ENCODE data around the gene TMEM51.

TMEM51 gene

DNA sequence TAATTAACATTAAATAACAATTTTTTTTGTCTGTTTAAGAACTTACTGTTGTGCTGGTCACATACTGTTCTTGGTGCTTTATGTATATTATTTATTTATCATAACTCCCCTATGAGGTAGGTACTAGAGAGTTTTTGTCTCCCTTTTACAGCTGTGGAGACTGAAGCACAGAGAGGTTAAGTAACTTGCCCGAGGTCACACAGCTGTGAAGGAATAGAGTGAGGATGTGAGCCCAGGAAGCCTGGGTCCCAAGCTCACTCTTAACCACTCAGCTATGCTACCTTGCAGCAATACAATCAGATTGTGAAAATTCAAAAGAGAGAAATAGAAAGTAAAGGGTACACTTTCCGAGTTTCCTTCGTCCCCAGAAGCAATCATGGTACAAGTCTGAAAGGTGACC, 57.9 kb downstream of the TMEM51 start:
- Mint-ChIP-seq H3K4me3 (no peak overlapping the region), H3K9me3 (no peaks in the 10 kb centered on the region), H3K4me1 (ENCODE audit: low read depth) (no peaks in the 10 kb centered on the region), H3K36me3 (ENCODE audit: low read depth) (no peaks in the 10 kb centered on the region), H3K27ac (no peak overlapping the region), H3K27me3 (ENCODE audit: low read depth) (peaks cover 20% of the 10 kb centered on the region)
- DNase-seq (ENCODE audit: low spot score): no peak

GRCh38 chr1:15212216-15212953, 58.8 kb downstream of the TMEM51 start:
- no peak overlapping the region for H3K4me3 Mint-ChIP-seq

DNA sequence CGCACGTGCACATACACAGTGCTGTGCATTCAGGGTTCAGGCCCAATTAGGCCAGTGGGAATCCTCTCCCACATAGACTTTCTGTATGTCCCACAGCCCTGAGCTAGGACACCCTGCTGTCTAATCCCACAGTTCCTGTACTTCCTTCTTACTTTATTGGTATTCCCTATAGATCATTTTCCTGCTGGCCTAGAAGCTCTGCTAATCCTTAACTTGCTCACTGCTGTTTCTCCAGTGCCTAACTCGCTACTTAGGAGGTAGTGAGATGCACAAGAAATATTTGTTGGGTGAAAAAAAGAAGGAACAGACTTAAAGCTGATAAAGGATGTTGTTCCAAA, 59.4 kb downstream of the TMEM51 start:
- no peaks in the 10 kb centered on the region for H3K9me3 Mint-ChIP-seq
- DNase-seq (ENCODE audit: low spot score): no peak
- no peak overlapping the region for H3K27ac Mint-ChIP-seq
- H3K4me1 Mint-ChIP-seq (ENCODE audit: low read depth): peaks cover 2% of the 10 kb centered on the region
- H3K4me3 Mint-ChIP-seq: no peak overlapping the region
- peaks cover 27% of the 10 kb centered on the region for H3K27me3 Mint-ChIP-seq (ENCODE audit: low read depth)
- H3K36me3 Mint-ChIP-seq (ENCODE audit: low read depth): no peaks in the 10 kb centered on the region

More at GRCh38 chr1:15212216-15212953, 58.8 kb downstream of the TMEM51 start:
- no peaks in the 10 kb centered on the region for H3K9me3 Mint-ChIP-seq
- no peaks in the 10 kb centered on the region for H3K36me3 Mint-ChIP-seq (ENCODE audit: low read depth)
- no peak for DNase-seq (ENCODE audit: low spot score)
- H3K27ac Mint-ChIP-seq: no peak overlapping the region
- H3K27me3 Mint-ChIP-seq (ENCODE audit: low read depth): peaks cover 25% of the 10 kb centered on the region
- H3K4me1 Mint-ChIP-seq (ENCODE audit: low read depth): no peaks in the 10 kb centered on the region

DNA sequence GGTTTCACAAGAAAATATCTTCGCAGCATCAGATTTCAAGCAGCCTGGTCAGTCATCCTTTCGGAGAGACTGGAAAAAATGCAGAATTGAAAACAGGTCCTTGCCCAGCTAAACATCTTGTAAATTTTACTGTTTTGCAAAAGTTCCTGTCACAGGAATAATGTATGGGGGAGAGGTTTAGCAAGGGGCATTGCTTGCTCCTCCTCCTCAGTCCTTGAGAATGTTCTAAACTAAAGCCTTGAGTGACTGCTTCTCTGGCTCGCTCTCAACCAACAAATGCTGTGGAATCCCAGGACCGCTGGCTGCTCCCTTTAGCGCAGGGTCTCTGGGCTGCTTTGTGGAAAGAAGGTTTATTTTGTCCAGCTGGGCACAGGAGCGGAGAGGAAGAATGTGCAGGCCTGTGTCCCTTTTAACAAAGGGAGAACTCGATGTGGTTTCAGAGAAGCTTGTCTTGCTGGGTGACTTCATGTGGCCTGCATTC, 59.8 kb downstream of the TMEM51 start:
- Mint-ChIP-seq H3K27me3 (ENCODE audit: low read depth) (peaks cover 25% of the 10 kb centered on the region), H3K4me3 (no peak overlapping the region), H3K27ac (no peak overlapping the region), H3K36me3 (ENCODE audit: low read depth) (no peaks in the 10 kb centered on the region), H3K9me3 (no peaks in the 10 kb centered on the region), H3K4me1 (ENCODE audit: low read depth) (peaks cover 6% of the 10 kb centered on the region)
- no peak for DNase-seq (ENCODE audit: low spot score)

GRCh38 chr1:15214527-15214926, 61.0 kb downstream of the TMEM51 start:
- no peak for DNase-seq (ENCODE audit: low spot score)
- H3K27me3 Mint-ChIP-seq (ENCODE audit: low read depth): peaks cover 25% of the 10 kb centered on the region
- peaks cover 10% of the 10 kb centered on the region for H3K4me1 Mint-ChIP-seq (ENCODE audit: low read depth)
- H3K36me3 Mint-ChIP-seq (ENCODE audit: low read depth): no peaks in the 10 kb centered on the region
- H3K4me3 Mint-ChIP-seq: no peak overlapping the region
- H3K9me3 Mint-ChIP-seq: no peaks in the 10 kb centered on the region
- no peak overlapping the region for H3K27ac Mint-ChIP-seq

- no peak overlapping the region for H3K27ac Mint-ChIP-seq
- no peak for DNase-seq (ENCODE audit: low spot score)
- peaks cover 25% of the 10 kb centered on the region for H3K27me3 Mint-ChIP-seq (ENCODE audit: low read depth)
- no peaks in the 10 kb centered on the region for H3K36me3 Mint-ChIP-seq (ENCODE audit: low read depth)
- H3K4me3 Mint-ChIP-seq: no peak overlapping the region
- peaks cover 10% of the 10 kb centered on the region for H3K4me1 Mint-ChIP-seq (ENCODE audit: low read depth)
- H3K9me3 Mint-ChIP-seq: no peaks in the 10 kb centered on the region
Measured at GRCh38 chr1:15215116-15215515, 61.6 kb downstream of the TMEM51 start.

- Mint-ChIP-seq H3K4me1 (ENCODE audit: low read depth) (peaks cover 10% of the 10 kb centered on the region), H3K4me3 (no peak overlapping the region), H3K9me3 (no peaks in the 10 kb centered on the region), H3K27me3 (ENCODE audit: low read depth) (peaks cover 31% of the 10 kb centered on the region), H3K36me3 (ENCODE audit: low read depth) (no peaks in the 10 kb centered on the region), H3K27ac (no peak overlapping the region)
- DNase-seq (ENCODE audit: low spot score): no peak
Measured at GRCh38 chr1:15217654-15218053, 64.1 kb downstream of the TMEM51 start.

- H3K4me3 Mint-ChIP-seq: no peak overlapping the region
- H3K4me1 Mint-ChIP-seq (ENCODE audit: low read depth): peaks cover 10% of the 10 kb centered on the region
- peaks cover 24% of the 10 kb centered on the region for H3K27me3 Mint-ChIP-seq (ENCODE audit: low read depth)
- DNase-seq (ENCODE audit: low spot score): no peak
- no peaks in the 10 kb centered on the region for H3K9me3 Mint-ChIP-seq
- H3K36me3 Mint-ChIP-seq (ENCODE audit: low read depth): no peaks in the 10 kb centered on the region
- H3K27ac Mint-ChIP-seq: no peak overlapping the region
Measured at GRCh38 chr1:15218287-15219279, 65.0 kb downstream of the TMEM51 start.

GRCh38 chr1:15219280-15220023, 65.9 kb downstream of the TMEM51 start:
- H3K4me3 Mint-ChIP-seq: no peak overlapping the region
- no peak overlapping the region for H3K27ac Mint-ChIP-seq
- H3K27me3 Mint-ChIP-seq (ENCODE audit: low read depth): peaks cover 23% of the 10 kb centered on the region
- H3K9me3 Mint-ChIP-seq: no peaks in the 10 kb centered on the region
- H3K36me3 Mint-ChIP-seq (ENCODE audit: low read depth): no peaks in the 10 kb centered on the region
- H3K4me1 Mint-ChIP-seq (ENCODE audit: low read depth): peaks cover 10% of the 10 kb centered on the region
- DNase-seq (ENCODE audit: low spot score): no peak

GRCh38 chr1:15220024-15220392, 66.5 kb downstream of the TMEM51 start:
- Mint-ChIP-seq H3K27ac (no peak overlapping the region), H3K9me3 (no peaks in the 10 kb centered on the region), H3K4me1 (ENCODE audit: low read depth) (peaks cover 10% of the 10 kb centered on the region), H3K36me3 (ENCODE audit: low read depth) (no peaks in the 10 kb centered on the region), H3K4me3 (no peak overlapping the region), H3K27me3 (ENCODE audit: low read depth) (peaks cover 27% of the 10 kb centered on the region)
- no peak for DNase-seq (ENCODE audit: low spot score)

DNA sequence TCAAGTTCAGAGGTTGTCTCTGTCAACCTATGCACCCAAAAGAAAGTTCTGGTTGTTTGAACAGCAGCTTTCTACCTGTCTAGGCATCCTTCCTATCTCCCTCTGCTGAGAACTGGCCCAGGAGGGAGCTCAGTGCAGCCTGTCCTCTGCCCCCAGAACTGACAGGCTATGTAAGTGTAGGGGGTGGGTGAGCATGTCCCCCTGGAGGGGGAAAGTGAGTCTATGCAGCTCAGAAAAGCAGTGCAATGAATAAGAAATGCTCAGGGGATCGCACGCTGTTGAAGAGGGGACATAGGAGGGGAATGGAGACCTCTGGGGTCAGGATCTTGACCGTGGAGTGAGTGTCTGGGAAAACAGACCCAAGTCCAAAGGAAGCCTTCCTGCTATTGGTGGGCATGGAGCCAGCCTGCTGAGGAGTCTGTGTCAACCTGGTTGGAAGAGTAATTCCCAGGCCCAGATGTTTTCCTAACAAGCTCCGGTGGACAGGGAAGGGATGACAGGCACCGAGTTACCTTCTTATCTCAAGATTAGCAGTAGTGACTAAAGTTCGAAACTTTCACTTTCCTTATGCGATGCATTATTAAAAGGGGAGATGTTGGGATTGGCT, 67.4 kb downstream of the TMEM51 start:
- Mint-ChIP-seq H3K27ac (no peak overlapping the region), H3K4me1 (ENCODE audit: low read depth) (peaks cover 10% of the 10 kb centered on the region), H3K36me3 (ENCODE audit: low read depth) (no peaks in the 10 kb centered on the region), H3K27me3 (ENCODE audit: low read depth) (peaks cover 27% of the 10 kb centered on the region), H3K4me3 (no peak overlapping the region), H3K9me3 (no peaks in the 10 kb centered on the region)
- DNase-seq (ENCODE audit: low spot score): no peak

- DNase-seq (ENCODE audit: low spot score): no peak
- no peak overlapping the region for H3K27ac Mint-ChIP-seq
- H3K4me3 Mint-ChIP-seq: no peak overlapping the region
- H3K4me1 Mint-ChIP-seq (ENCODE audit: low read depth): peaks cover 8% of the 10 kb centered on the region
- no peaks in the 10 kb centered on the region for H3K36me3 Mint-ChIP-seq (ENCODE audit: low read depth)
- H3K9me3 Mint-ChIP-seq: no peaks in the 10 kb centered on the region
- peaks cover 17% of the 10 kb centered on the region for H3K27me3 Mint-ChIP-seq (ENCODE audit: low read depth)
Measured at GRCh38 chr1:15222653-15223303, 69.2 kb downstream of the TMEM51 start.

- H3K4me1 Mint-ChIP-seq (ENCODE audit: low read depth): no peaks in the 10 kb centered on the region
- H3K27ac Mint-ChIP-seq: no peak overlapping the region
- H3K36me3 Mint-ChIP-seq (ENCODE audit: low read depth): no peaks in the 10 kb centered on the region
- H3K27me3 Mint-ChIP-seq (ENCODE audit: low read depth): peaks cover 16% of the 10 kb centered on the region
- DNase-seq (ENCODE audit: low spot score): no peak
- H3K9me3 Mint-ChIP-seq: no peaks in the 10 kb centered on the region
- no peak overlapping the region for H3K4me3 Mint-ChIP-seq
Measured at GRCh38 chr1:15224259-15224869, 70.8 kb downstream of the TMEM51 start.

Measured in T-helper 2 cell treated with Interferon-gamma antibody and Interleukin-4, amounts not matched to agents 5 μg/mL and 100 μg/mL, for 36 hours (primary cell).